BLaER1 treated with 17β-estradiol and CSF1 and Interleukin-3, amounts not matched to agents 10 nM and 100 nM (cell line): Measurements from ENCODE around the gene TBCEL.

Experiments used
- H3K27ac ChIP-seq, 11 experiments: shearing (Covaris generic); formaldehyde crosslinking; 2 replicates each; pipeline ENCODE4 v1.8.1; 2022
- H3K27me3 ChIP-seq, 11 experiments: shearing (Covaris generic); formaldehyde crosslinking; 2 replicates each; pipeline ENCODE4 v1.8.1; 2022
- H3K36me3 ChIP-seq, 11 experiments: shearing (Covaris generic); formaldehyde crosslinking; 2 replicates each; pipeline ENCODE4 v1.8.1; 2022
- H3K4me1 ChIP-seq, 10 experiments: shearing (Covaris generic); formaldehyde crosslinking; 2 replicates each; pipeline ENCODE4 v1.8.1; 2022
- H3K4me2 ChIP-seq, 11 experiments: shearing (Covaris generic); formaldehyde crosslinking; 2 replicates each; pipeline ENCODE4 v1.8.1; 2022
- H3K4me3 ChIP-seq, 10 experiments: shearing (Covaris generic); formaldehyde crosslinking; 2 replicates each; pipeline ENCODE4 v1.8.1; 2022
- H3K9ac ChIP-seq, 11 experiments: shearing (Covaris generic); formaldehyde crosslinking; 2 replicates each; pipeline ENCODE4 v1.8.1; 2022
- H3K9me3 ChIP-seq, 11 experiments: shearing (Covaris generic); formaldehyde crosslinking; replicated peaks in 1 of 11; 2 replicates each; pipeline ENCODE4 v1.8.1; 2022
- H4K20me1 ChIP-seq, 11 experiments: shearing (Covaris generic); formaldehyde crosslinking; 2 replicates each; pipeline ENCODE4 v1.8.1; 2022
- Cebpa-rat ChIP-seq, 11 experiments: shearing (Covaris generic); IDR thresholded peaks; 2 replicates each; pipeline ENCODE4 v1.8.1; 2022

TBCEL gene

DNA sequence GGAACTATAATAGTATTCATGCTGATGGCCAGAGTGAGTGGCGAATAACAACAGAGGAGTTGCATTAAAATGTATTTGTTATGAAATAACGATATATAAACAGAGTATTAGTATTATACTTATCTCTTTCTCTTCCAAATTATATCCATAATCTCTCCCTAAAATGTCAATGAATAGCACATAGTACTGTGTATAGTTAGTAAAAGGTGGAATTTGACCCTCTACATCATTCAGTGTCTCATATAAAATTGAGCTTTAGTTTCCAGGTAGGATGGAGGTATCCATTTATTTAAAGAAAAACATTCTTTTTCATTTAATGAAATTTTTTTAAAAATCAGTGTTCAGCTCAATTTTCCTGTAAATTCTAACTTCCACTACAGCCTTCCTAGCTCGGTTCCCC, 42.7 kb downstream of the TBCEL start:
- Histone ChIP-seq H3K27me3 (no peaks in the 10 kb centered on the region), H3K9ac (no peak overlapping the region), H3K4me1 (peaks cover 3 to 10% (median 7%) of the 10 kb centered on the region in 10 experiments; a peak in 17 of 20 replicates), H4K20me1 (peaks cover 0 to 11% (median 0%) of the 10 kb centered on the region in 11 experiments; a peak in 5 of 22 replicates), H3K4me2 (no peak overlapping the region), H3K9me3 (peaks cover 8 to 28% (median 17%) of the 10 kb centered on the region in 11 experiments; a peak in 21 of 22 replicates), H3K27ac (no peak overlapping the region), H3K36me3 (peaks cover 56 to 86% (median 69%) of the 10 kb centered on the region in 11 experiments), H3K4me3 (no peak overlapping the region)
- no peak for TF ChIP-seq Cebpa-rat (IDR thresholded peaks at IDR 0.05)

DNA sequence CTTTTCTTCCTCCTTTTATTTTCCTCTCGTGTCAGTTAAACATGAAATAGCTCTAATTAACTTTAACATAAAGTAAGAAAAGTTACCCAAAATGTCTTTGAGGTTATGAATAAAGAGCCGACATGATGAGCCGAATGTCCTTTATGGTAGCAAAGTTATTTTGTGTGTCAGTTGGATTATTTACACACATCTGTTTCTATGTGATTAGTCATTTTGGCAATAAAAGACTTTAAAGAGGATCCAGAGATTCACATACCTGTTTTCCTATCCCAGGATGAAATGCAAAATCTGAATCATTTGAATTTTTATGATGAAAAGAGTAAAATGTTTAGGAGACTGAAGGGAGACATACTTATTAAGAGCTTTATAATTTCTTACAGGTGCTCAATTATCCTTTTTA, 43.1 kb downstream of the TBCEL start:
- H3K4me3 ChIP-seq, result no peak overlapping the region

DNA sequence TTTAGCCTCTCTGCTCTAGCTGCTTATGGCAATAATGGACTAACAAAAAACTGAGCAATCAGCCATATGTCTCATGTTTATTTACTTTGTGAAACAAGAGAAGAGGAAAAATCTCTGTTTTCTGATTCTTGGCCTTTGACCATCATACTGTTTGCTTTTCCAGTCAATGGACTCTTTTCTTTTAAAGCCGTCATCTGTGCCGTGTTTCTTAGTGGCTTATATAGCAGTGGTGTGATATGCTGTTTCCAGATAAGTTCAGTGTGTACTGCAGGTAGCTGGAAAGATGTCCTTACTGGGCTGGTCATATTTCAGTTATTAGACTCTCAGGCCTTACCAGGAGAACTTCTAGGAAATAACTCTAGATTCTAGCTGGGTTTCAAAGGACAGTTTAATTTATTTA, 43.6 kb downstream of the TBCEL start:
- Histone ChIP-seq H3K9ac (no peak overlapping the region), H3K4me2 (no peak overlapping the region), H4K20me1 (peaks cover 0 to 16% (median 0%) of the 10 kb centered on the region in 11 experiments; a peak in 6 of 22 replicates), H3K27me3 (no peaks in the 10 kb centered on the region), H3K27ac (no peak overlapping the region), H3K9me3 (peaks cover 8 to 28% (median 17%) of the 10 kb centered on the region in 11 experiments; a peak in 21 of 22 replicates), H3K36me3 (peaks cover 53 to 86% (median 68%) of the 10 kb centered on the region in 11 experiments), H3K4me3 (no peak overlapping the region), H3K4me1 (peaks cover 6 to 13% (median 10%) of the 10 kb centered on the region in 10 experiments; a peak in 17 of 20 replicates)
- TF ChIP-seq Cebpa-rat (IDR thresholded peaks at IDR 0.05), result no peak

More for the DNA sequence above, 43.1 kb downstream of the TBCEL start:
- Histone ChIP-seq H4K20me1 (peaks cover 0 to 15% (median 0%) of the 10 kb centered on the region in 11 experiments; a peak in 6 of 22 replicates), H3K27ac (no peak overlapping the region), H3K27me3 (no peaks in the 10 kb centered on the region), H3K9me3 (peaks cover 8 to 28% (median 17%) of the 10 kb centered on the region in 11 experiments; a peak in 21 of 22 replicates), H3K4me1 (peaks cover 6 to 13% (median 10%) of the 10 kb centered on the region in 10 experiments; a peak in 17 of 20 replicates), H3K36me3 (peaks cover 57 to 86% (median 70%) of the 10 kb centered on the region in 11 experiments), H3K4me2 (no peak overlapping the region), H3K9ac (no peak overlapping the region)
- no peak for TF ChIP-seq Cebpa-rat (IDR thresholded peaks at IDR 0.05)

DNA sequence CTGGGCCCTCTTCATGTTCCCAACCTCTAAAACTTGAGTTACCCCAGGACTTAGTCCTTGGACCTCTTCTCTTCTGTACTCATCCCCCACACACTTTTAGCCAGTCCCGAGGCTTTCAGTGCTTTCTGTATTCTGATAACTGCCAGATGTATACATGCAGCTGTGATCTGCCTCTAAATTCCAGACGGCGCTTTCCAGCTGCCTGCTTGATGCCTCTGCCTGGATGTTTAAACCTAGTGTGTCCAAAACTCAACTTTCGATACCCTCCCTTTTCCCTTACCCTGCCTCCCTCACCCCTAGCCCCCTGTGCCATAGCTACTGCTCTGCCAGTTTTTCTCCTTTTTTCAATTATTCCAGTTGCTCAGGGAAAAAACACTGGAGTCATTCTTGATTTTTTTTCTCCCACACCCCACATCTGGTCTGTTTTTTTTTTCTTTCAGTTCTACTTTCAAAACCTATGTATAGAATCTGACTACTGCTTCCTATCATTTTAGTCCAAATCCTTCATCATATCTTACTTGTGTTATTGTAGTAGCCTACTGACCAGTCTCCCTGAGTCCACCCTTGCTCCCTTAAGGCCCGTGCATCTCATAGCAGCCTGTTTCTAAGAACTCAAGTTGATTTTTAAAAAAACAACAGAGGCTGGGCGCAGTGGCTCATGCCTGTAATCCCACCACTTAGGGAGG, 44.2 kb downstream of the TBCEL start:
- Histone ChIP-seq H3K4me2 (no peak overlapping the region), H3K36me3 (peaks cover 46 to 86% (median 61%) of the 10 kb centered on the region in 11 experiments), H3K9me3 (peaks cover 8 to 28% (median 17%) of the 10 kb centered on the region in 11 experiments; a peak in 21 of 22 replicates), H3K9ac (no peak overlapping the region), H3K4me1 (peaks cover 6 to 13% (median 10%) of the 10 kb centered on the region in 10 experiments; a peak in 17 of 20 replicates), H3K4me3 (no peak overlapping the region), H4K20me1 (peaks cover 0 to 16% (median 0%) of the 10 kb centered on the region in 11 experiments; a peak in 6 of 22 replicates), H3K27me3 (no peaks in the 10 kb centered on the region), H3K27ac (no peak overlapping the region)
- TF ChIP-seq Cebpa-rat (IDR thresholded peaks at IDR 0.05), result no peak

DNA sequence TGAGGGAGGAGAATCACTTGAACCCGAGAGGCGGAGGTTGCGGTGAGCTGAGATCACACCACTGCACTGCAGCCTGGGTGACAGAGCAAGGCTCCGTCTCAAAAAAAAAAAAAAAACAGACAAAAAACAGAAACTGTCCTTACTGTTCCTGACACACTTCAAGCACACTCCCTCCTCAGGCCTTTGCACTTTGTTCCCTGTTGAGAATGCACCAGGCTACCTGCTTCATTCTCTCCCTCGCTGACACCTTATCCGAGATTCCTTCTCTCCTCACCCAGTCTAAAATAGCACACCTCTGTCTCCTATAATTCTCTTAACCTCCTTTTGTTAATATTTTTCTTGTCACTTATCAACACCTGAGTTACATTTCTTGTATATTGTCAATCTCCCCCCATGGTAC, 44.9 kb downstream of the TBCEL start:
- Histone ChIP-seq H3K27ac (no peak overlapping the region), H3K4me2 (no peak overlapping the region), H4K20me1 (peaks cover 0 to 16% (median 0%) of the 10 kb centered on the region in 11 experiments; a peak in 6 of 22 replicates), H3K4me1 (peaks cover 6 to 13% (median 10%) of the 10 kb centered on the region in 10 experiments; a peak in 17 of 20 replicates), H3K36me3 (peaks cover 41 to 84% (median 55%) of the 10 kb centered on the region in 11 experiments), H3K9me3 (peaks cover 8 to 28% (median 17%) of the 10 kb centered on the region in 11 experiments; a peak in 21 of 22 replicates), H3K4me3 (no peak overlapping the region), H3K27me3 (no peaks in the 10 kb centered on the region), H3K9ac (no peak overlapping the region)
- TF ChIP-seq Cebpa-rat (IDR thresholded peaks at IDR 0.05), result no peak

DNA sequence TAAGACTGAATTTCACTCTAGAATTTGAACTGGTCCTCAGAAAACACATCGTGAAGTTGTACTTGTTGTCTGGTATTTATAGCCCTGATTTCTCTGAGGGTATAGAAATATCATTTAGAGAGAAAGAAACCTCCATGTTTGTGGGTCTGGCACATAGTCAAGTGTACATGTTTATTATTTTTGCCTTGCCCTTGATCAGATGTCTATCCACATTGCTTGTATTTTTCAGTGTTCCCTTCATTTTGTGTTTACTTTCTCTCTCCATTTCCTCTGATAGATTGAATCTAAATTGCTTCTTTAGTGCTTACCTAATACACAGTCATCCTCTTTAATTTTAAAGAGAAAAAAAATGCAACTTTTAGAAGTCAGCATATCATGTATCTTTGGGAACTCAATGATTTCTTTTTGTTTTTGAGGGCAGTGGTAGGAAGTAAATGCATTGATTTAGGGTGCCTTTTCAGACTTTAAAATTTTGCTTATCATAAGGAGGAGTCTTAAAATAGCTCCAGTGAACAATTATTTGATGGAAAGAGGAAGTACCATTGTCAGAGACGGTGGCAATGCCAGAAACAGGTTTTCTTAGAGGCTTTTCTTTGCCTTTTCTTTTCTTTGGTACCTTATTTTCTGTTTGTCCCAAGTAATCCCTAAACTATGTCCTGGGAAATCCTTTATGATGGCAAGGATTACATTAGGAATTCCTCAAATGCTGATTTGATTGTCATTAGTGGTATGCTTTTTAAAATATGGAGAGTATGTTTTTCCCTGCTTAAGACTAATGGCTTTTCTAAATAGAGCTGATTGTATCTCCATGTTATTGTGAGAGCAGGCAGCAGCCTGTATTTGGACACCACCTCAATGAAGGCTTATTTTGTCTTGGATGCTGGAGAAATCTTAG, 47.3 kb downstream of the TBCEL start:
- peaks cover 27 to 84% (median 44%) of the 10 kb centered on the region in 11 experiments for H3K36me3 ChIP-seq
- no peak overlapping the region for H3K27ac ChIP-seq
- no peaks in the 10 kb centered on the region for H3K27me3 ChIP-seq
- peaks cover 0 to 16% (median 0%) of the 10 kb centered on the region in 11 experiments; a peak in 6 of 22 replicates for H4K20me1 ChIP-seq
- no peak overlapping the region for H3K9ac ChIP-seq
- H3K9me3 ChIP-seq, result peaks cover 6 to 14% (median 10%) of the 10 kb centered on the region in 11 experiments; a peak in 19 of 22 replicates
- TF ChIP-seq Cebpa-rat (IDR thresholded peaks at IDR 0.05), result no peak
- H3K4me1 ChIP-seq, result peaks cover 6 to 13% (median 10%) of the 10 kb centered on the region in 10 experiments; a peak in 17 of 20 replicates
- H3K4me2 ChIP-seq, result peak overlapping the region in 4 of 11 experiments; percentile 9 to 34 (median 24); a peak in 6 of 22 replicates
- H3K4me3 ChIP-seq, result no peak overlapping the region

DNA sequence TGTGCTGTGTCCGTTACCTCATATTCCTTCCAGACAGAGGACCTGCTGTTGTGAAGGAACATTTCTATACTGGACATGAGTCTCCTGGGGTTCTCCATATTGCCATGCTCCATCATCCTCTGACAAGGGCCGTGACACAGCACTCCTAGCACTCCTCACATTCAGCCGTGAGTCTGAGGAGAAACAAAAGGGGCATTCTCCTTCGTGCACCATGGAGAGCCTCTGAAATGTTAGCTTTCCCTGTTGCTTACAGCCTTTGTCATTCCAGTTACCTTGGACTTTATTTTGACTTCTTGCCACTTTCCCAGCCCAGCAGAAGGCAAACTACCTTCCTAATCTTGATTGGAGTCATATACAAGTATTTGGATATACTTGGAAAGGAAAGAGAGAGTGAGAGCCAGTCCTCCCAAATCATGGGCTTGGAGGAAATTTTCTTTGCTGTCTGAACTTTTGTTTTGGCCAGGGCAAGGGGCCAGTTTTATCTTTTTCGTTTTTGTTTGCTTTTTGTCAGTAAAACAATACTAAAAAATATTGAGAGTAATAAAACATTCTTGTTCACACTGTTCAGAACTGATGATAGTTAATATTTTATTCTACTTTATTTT, 48.0 kb downstream of the TBCEL start:
- H3K27ac ChIP-seq, result no peak overlapping the region
- TF ChIP-seq Cebpa-rat (IDR thresholded peaks at IDR 0.05), result no peak
- H3K4me3 ChIP-seq, result no peak overlapping the region
- H3K27me3 ChIP-seq, result no peaks in the 10 kb centered on the region
- H3K4me2 ChIP-seq, result peak overlapping the region in 4 of 11 experiments; percentile 9 to 34 (median 24); a peak in 4 of 22 replicates
- H3K4me1 ChIP-seq, result peaks cover 6 to 13% (median 10%) of the 10 kb centered on the region in 10 experiments; a peak in 17 of 20 replicates
- H3K9ac ChIP-seq, result no peak overlapping the region
- peaks cover 6 to 14% (median 10%) of the 10 kb centered on the region in 11 experiments; a peak in 19 of 22 replicates for H3K9me3 ChIP-seq
- peaks cover 0 to 16% (median 0%) of the 10 kb centered on the region in 11 experiments; a peak in 6 of 22 replicates for H4K20me1 ChIP-seq
- H3K36me3 ChIP-seq, result peaks cover 27 to 77% (median 42%) of the 10 kb centered on the region in 11 experiments

DNA sequence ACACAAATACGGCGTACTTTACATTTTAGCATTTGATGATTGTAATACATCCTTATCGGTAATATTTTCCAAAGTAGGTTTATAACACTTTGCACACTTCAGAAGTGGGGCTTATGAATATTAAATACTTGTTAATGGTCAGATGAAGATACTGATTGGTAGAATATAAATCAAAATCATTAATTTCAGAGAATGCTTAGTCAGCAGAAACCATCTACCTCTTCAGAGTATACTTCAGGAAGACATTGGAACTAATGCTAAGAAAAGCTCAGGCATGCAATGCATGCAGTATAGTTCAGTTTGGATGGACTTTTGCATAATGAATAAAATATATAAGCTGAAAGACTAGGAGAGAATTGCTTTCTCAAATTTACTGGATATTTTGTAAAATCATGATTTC, 57.4 kb downstream of the TBCEL start:
- Histone ChIP-seq H3K4me2 (no peak overlapping the region), H3K4me1 (no peaks in the 10 kb centered on the region), H4K20me1 (peaks cover 0 to 15% (median 3%) of the 10 kb centered on the region in 11 experiments; a peak in 5 of 22 replicates), H3K4me3 (no peak overlapping the region), H3K9ac (no peak overlapping the region), H3K36me3 (peaks cover 8 to 69% (median 38%) of the 10 kb centered on the region in 11 experiments; a peak in 18 of 22 replicates), H3K27me3 (no peaks in the 10 kb centered on the region), H3K9me3 (no peaks in the 10 kb centered on the region), H3K27ac (no peak overlapping the region)
- no peak for TF ChIP-seq Cebpa-rat (IDR thresholded peaks at IDR 0.05)
